Measurements from ENCODE around the gene KPNA4.
"Not testable (repeated sequence)": the region's sequence is repeated elsewhere in the genome, so short reads cannot be mapped to it uniquely, and the experiment has no call there.

Gene KPNA4

DNA sequence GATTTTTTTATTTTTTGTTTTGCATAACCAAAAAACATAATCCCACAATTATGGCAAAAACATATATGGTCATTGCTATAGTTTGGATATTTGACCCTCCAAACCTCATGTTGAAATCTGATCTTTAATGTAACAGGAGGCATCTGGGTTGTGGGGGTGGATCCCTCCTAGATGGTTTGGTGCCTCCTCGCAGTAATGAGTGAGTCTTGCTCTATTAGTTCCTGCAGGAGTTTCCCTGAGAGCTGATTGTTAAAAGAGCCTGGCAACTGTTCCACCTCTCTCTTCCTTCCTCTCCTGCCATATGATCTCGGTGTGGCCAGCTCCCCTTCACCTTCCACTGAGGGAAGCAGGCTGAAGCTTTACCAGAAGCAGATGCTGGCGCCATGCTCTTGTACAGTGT lies 82.6 kb downstream of the KPNA4 start:
- DNase-seq, result no peak

DNA sequence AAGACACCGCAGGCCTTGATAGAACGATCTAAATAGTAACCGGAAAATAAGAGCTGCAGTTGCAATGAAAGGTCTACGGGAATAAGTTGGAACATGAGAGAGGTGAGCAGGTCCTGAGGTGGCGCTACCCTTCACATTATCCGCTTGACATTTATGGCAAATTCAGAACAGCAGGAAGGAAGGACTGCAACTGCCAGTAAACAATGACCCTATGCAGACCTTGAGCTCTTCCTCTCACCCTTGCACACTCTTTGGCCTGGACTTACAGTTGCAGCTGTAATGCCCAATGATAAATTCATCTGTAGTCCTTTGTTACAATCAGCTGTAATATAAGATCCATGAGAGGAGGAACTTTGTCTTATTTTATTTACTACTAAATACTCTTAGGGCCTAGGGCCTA lies 83.5 kb downstream of the KPNA4 start:
- DNase-seq, result no peak

DNA sequence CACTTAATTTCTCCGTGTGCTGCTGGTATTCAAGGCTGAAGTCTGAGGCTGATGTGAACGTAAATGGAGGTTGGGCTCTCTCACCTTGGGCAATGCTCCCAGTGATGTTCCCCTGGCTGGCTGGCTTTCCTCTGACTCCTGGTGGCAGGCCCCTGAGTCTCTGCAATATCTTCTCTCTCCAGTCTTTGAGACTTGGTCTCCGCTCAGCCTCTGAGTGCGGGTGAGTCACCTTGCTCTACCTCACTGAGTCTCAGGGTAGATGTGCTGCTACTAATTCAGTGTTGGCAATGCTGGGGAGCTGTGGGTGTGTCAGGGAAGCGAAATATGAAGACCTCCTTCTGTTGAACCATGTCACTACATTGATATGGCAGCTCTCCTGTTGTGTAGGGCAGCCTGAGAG lies 84.4 kb downstream of the KPNA4 start:
- DNase-seq, result no peak

DNA sequence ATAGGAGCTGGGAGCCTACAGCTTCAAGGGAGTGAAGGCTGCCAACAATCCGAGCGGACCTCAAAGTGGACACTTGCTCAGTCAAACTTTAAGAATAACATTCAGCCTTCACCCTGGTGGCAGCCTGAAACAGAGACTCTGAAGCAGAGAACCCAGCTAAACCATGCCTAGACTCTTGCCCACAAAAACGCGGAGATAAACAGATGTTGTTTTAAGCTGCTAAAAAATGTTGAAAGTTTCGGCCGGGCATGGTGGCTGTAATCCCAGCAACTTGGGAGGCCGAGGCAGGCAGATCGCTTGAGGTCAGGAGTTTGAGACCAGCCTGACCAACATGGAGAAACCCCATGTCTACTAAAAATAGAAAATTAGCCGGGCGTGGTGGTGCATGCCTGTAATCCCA lies 86.0 kb downstream of the KPNA4 start:
- DNase-seq, result no peak

DNA sequence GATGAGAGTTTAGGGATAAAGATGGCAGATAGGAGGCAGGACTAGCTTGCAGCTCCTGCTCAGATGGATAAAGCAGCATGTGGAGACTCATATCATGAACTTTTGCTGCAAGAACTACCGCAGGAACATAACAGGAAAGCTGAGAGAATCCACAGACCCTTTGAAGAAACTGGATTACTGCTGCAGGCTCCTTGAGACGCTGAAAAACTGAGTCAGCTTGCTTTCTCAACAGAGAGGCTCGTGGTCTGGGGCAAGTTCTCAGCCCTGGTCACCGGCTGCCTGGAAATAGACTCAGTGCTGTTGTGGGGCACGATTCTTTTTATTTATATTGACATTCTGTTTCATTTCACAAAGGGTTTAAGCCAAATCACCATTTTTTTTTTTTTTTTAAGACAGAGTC lies 87.0 kb downstream of the KPNA4 start:
- no peak for DNase-seq

DNA sequence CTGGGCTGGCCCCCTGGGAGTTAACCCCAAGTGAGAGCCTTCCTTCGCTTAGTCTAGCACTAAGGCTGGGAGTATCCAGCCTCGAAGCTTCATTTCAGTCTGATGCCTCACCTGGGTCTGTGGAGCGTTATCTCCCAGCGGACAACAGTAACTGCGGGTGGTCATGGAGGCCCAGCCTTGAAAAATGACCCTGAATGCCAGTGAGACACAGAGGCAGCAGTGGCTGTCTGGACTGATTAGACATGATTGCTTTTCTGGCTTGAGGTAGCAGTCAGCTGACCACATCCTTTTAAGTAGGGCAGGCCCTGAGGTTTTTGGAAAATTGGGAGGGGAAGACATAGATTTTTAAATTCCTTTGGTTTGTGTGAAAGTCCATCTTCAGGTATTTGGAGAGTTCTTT lies 87.6 kb downstream of the KPNA4 start:
- DNase-seq, result no peak

DNA sequence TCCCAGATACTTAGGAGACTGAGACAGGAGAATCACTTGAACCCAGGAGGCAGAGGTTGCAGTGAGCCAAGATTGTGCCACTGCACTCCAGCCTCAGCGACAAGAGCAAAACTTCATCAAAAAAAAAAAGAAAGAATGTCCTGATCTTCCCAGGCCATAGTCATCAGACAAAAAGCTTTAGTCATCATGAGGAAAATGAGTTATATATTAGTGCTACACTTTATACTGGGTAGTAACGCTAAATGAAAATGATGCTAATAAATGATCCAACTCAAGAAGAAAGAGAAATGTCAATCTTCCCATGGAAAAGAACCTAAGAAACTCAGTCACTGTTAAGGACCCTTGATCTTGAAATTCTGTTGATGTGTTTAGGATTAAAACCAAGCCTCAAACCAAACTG lies 89.5 kb downstream of the KPNA4 start:
- no peak for DNase-seq

DNA sequence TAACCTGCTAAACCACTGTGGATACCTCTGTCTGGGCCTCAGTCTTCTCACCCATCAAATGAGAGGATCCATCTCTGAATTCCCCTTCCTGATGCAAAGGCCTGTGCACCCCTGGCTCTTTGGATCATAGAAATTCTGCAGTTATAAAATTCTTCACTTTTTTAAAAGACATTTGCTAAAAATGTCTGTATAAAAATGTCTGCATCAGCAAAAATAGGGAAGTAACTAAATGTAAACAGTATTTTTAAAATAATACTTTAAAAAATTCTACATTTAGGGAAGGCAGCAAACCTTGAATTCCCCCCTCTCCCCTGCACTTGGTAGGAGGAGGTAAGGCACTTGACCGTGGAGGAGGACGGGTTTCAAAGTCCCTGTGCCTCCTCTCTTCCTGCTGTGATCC lies 90.2 kb downstream of the KPNA4 start:
- DNase-seq, result no peak

DNA sequence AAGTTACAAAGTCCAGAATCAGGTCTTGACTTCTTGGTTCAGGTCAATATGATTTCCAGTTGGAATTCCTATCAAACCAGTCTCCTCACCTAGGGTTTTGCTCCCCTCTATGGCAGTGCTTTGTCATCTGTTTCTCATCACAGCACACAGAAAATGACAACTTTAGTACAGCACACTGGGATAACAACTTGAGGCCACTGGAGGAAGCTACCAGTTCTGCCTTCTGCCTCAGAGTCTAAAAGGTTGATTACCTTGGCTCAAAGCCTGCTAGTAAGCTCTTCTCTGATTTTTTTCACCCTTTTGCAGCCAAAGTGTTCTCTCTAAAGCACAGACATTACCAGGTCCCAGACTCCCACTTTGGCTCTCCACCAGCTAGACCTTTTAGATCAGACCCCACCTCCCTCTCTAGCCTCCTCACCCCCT lies 90.9 kb downstream of the KPNA4 start:
- no peak for DNase-seq

DNA sequence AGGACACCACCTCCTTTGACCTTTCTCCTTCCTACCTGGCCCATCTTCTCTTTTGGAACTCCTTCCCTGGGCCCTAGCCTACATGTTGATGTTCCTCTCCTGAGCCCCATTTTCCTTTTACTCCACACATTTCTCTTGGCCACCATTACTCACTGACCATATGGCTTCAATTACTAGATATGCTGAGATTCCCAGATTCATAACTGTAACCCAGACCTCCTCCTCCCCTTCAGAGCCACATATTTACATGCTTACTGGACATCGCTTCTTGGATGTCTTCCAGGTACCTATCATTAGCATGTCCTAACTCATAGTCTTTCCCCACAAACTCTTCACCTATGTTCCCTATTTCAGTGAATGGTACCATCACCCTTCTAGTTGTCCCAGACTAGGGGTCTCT lies 91.4 kb downstream of the KPNA4 start:
- DNase-seq, result no peak

DNA sequence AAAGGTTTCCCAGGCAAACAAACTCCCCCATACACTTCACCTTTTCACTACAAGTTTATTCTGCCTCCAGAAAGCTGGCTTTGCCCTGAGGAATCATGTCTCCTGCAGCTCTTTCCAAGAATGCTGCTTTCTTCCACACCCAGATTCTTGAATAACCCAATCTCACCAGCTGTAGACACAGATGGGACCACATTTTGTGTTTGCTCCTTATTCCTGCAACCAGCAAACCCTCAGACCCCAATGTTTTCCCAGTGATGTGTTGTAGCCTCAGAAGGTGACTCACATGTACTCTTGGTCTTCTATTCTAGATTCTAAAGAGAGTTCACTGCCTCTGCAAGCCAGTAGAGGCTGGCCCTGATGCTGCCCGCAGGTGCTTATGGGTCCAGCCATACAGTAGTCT lies 92.2 kb downstream of the KPNA4 start:
- no peak for DNase-seq

DNA sequence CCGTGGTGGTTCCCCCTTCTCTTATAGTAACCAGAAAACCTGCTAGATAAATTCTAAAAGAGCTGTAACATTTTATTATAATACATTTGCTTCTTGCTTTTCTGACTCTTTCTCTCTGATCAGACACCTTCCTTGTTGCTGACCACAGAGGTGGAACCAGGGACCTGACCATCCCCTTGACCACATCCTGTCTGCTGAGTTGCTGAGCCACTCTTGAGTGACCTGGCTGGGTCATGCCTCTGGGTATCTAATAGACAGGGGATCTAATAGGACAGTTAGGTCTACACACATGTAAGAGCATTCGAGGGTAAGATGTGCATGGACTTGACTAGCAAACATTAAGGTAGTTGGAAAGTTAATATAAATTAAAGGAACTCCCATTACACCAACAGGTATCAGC lies 93.0 kb downstream of the KPNA4 start:
- DNase-seq, result no peak

DNA sequence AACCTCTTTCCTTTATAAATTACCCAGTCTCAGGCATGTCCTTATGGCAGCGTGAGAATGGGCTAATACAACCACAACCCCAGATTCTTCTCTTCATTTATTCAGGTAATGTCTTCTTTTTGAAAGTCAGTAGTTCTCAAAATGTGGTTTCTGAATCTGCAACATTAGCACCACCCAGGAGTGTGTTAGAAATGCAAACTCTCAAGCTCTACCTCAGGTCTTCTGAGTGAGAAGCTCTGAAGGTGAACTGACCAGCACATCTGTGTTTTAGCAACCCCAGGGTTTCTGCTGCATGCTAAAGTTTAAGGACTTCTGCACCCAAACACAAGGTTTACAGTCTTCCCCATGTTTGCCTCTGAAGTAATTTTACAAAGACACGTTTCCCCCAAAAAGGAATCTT lies 93.5 kb downstream of the KPNA4 start:
- DNase-seq, result no peak

DNA sequence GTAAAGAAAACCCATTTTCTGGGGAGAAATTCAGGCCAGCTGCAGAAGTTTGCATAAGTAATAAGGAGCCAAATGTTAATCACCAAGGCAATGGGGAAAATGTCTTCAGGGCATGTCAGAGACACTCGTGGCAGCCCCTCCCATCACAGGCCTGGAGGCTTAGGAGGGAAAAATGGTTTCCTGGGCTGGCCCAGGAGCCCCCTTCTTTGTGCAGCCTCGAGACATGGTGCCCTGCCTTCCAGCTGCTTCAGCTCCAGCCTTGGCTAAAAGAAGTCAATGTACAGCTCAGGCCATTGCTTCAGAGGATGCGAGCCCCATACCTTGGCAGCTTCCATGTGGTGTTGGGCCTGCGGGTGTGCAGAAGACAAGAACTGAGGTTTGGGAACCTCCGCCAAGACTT lies 95.2 kb downstream of the KPNA4 start:
- DNase-seq, result no peak

DNA sequence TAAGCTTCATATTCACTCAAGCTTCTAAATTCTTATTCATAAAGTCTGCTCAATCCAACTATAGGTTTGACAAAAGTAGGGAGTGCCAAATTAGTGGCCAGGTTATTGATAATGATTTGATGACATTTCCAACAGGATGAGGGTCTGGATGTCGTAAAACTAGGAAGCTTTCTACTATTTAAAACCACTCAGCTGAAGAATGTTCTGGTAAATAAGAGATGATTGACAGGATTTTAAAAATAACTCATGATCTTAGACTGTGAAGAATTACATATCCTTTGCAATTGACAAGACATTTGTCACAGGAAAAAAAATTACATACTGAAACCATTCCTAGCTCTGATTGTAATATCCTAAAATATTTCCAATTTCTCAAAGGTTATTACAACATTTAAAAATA lies 100.4 kb downstream of the KPNA4 start:
- no peak for DNase-seq

DNA sequence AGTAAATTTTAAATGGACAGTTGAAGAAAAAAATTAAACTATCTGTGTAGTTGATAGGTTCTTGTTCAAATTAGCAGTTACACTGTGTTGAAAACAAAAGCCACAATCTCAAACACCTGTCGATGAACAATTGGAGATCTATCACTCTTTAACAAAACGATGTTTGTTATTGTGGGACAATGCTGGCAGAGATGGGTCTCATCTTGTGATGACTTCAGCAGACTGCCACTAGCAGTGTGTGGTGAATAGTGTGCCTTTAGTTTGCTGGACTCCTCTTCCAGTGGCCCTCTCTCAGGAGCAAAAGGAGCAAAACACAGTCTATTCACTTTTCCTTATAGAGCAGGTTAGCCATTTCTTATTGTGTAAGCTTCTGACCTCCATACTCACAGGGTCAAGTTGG lies 101.0 kb downstream of the KPNA4 start:
- DNase-seq, result no peak

DNA sequence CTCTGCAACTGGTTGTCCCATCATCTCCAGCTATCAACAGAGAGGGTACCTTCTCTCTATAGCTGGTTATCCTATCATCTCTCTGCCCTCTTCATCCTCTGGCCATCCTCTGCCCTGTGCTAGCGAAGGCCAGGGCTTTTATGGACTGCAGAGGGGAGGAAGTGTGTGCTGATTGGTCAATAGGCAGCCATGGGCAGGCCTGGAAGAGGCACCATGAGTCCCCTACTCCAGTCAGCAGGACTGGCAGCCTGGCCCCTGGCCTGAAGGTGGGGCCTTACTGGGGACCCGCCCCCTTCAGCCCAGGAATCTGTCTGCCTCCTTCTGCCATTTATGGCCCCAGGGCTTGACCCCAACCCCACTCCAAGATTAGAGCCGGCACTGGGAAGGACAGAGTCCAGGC lies 105.3 kb downstream of the KPNA4 start:
- DNase-seq, result no peak

DNA sequence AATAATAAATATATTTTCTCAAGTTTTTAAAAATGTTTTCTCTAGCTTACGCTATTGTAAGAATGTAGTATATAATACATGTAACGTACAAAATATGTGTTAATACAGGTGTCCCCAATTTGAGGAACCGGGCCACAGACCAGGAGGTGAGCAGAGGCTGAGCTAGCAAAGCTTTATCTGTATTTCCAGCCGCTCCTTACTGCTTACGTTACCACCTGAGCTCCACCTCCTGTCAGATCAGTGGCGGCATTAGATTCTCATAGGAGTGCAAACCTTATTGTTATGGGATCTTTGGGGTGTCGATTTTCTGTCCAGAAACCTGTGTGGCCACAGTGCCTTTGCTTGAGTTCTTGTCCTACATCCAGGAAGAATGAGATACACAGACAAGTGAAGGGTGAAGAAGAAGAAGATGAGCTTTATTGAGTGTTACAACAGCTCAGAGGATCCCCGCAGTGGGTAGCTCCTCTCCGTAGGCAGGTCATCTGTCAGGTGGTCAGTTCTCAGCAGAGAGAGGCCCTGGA lies 105.9 kb downstream of the KPNA4 start:
- no peak for DNase-seq

DNA sequence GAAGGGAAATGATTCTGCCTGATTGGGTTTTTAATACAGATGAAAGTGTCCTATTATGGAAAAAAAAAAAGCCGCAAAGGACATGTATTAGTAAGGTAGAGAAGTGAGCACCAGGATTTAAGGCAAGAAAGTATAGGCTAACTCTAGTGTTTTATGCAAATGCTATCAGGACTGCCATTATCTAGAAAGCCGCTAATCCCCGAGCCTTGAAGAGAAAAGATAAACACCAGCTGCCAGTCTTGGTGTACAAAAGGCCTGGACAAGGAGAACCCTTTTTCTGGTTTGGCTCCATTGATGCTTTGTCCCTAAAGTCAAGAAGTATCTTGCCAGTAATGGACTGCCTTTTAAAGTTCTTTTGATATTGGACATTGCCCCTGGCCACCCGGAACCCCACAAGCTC lies 107.2 kb downstream of the KPNA4 start:
- DNase-seq, result no peak

DNA sequence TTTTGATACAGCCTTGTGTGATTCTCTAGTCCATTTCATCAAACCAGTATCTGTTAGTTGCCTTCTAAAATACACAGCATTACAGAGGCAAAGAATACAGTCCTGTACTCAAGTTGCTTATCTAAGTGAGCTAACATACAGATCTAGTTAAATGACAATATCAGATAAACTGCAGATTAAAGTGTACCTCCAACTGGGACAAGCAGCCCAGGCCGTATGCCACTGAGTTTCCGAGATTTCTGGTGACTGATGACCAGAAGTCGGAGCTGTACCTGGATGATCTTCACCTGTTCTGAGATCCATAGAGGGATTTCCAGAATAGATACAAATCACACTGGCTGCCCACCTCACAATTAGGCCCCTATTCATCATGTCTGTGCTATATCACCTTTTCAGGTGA lies 109.5 kb downstream of the KPNA4 start:
- DNase-seq, result no peak

DNA sequence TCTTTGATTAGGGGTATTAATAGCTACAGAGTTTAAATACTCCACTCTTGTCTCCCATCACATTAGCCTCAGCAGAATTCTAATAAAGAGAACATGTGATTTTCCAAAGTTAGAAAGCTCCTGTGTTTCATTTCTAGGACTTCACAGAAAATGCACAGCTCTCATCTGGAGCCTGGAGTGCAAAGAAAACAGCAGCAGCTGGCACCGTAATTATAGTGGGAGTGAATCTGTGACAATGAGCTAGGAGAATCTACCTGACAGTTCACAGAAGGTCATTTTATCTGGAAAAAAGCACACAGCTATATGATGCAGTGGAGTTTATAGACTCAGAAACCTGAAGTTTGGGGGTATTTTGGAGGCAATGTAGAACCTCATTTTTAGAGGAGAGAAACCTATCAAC lies 110.4 kb downstream of the KPNA4 start:
- no peak for DNase-seq

DNA sequence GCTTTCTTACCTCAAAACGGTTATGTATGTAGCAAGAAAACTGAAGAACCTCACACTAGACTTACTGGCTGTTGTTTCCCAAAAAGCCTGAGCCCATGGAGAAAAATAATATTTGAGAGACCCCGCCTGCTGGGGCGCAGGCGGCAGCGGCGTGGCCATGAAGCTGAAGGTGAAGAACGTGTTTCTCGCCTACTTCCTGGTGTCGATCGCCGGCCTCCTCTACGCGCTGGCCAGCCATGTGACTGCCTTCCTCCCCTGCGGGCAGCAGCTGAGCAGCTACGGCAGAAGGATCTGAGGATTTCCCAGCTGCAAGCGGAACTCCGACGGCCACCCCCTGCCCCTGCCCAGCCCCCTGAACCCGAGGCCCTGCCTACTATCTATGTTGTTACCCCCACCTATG lies 113.1 kb downstream of the KPNA4 start:
- DNase-seq, result not testable (repeated sequence)

DNA sequence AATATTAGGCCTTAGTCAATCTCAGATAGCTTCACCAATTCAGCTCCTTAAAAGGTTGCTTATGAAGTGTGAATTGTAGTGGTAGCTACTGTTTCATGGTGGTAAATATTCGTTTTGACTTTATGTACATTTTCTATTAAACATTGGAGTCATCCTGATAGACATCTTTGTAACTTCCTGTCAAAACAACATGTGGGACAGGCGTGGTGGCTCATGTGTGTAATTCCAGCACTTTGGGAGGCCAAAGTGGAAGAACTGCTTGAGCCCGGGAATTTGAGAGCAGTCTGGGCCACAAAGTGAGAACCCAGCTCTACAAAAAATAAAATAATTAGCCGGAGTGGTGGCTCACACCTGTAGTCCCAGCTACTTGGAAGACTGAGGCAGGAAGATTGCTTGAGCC lies 113.8 kb downstream of the KPNA4 start:
- no peak for DNase-seq

DNA sequence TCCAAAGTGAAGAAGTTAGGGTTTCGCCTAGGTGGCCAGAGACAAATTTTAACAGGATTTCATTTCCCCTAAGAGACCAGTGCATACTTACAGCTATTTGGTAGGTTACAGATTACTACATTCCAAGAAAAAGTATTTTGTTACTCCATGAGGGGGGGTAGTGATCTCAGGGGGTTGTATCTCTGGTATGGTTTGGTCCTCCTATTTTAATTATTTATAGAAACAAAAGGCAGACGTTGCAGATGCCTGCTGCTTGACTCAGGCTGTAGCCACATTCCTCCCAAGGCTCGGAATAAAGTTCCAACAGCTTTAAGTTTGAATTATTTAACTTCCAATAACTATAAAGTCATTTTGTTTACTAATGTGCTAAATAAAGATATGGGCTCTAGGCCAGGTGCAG lies 114.5 kb downstream of the KPNA4 start:
- DNase-seq, result no peak

DNA sequence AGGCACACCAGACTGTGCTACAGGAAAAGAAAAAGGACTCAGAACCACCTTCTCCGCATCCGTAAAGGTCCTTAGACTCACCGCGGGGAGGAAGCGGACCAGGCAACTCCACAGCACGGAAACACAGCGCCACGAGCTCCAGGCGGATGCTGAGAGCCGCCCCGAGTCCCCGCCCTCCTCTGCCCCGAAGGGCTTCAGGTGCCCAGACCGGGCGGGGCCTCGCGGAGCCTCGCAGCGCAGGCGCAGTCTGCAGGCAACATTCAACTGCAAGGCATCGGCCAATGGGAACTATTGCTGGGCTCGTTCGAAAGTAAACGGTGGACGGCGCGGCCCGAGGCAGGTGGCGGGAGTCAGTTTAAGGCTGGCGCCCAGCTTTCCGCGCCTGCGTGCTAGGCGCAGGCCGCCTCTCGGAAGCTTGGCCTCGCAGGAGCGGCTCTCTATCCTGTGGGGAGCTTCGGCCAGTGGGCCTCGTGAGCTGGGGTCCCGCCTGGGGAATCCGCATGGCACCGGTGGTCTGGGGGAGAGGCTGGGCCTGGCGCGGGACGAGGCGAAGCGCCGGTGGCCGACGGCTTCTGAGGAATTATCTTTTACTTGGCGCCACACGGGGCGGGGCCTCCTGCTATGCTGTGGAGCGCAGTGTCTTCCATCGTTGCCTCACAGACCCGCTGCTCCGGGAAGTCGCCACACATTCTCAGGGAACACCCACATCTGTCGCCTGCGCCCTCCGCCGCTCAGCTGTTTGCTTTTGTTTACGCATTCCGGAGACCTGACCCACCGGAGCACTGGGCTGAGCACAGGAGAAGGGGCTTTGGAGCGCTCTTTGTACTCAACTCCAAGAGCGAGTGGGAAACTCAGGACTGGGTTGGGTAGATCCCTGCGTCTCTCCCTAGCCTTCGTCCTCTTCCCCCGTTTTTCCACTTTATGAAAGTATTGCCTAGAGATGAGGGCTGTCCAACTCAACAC lies 115.5 kb downstream of the KPNA4 start, which contains the start of gene TRIM59:
TSS of gene TRIM59 (minus strand) at position 151 of the 963 bp plus-strand sequence. CDS start 10,603 bp downstream, outside the sequence.
- peak; percentile 89 to 96 (median 92) for DNase-seq
